HG02798 (cell line): ENCODE data around the gene PPIC.
"Not testable (repeated sequence)": the region's sequence is repeated elsewhere in the genome, so short reads cannot be mapped to it uniquely, and the experiment has no call there.

Experiments used
- ATAC-seq: cut with Tn5 transposase; IDR thresholded peaks from one replicate; pipeline ENCODE4 v1.9.1; 2021; ENCODE audit warnings: mild to moderate bottlenecking; ENCODE audit not compliant: unreplicated experiment, poor library complexity

Gene PPIC

DNA sequence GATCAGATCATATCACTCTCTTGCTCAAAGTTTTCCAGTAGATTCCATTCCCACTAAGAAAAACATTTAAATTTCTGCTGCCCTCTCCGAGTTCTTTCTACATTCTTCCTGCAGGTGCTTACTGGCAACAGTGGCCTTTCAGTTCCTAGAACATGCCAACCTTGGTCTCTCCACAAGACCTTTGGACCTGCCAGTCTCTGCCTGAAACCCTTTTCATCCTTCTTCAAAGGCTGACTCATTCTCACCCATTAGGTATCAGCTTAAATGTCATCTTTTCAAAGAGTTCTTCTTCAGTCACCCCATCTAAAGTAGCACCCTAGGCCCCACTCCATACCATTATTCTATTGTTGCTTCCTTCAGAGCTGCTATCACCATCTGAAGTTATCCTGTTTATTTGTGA, 21.8 kb downstream of the PPIC start:
- ATAC-seq: no peak

DNA sequence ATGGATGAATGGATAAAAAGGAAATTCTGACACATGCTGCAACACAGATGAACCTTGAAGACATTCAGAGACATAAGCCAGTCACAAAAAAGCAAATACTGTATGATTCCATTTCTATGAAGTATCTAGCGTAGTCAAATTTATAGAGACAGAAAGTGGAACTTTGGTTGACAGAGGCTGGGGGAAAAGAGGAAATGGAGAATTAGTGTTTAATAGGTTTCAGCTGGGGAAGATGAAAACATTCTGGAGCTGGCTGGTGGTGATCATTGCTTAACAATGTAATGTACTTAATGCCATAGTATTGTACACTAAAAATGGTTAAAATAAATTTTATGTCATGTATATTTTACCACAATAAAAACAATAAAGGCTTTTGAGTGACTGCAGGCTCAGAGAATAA, 24.2 kb downstream of the PPIC start:
- no peak for ATAC-seq

DNA sequence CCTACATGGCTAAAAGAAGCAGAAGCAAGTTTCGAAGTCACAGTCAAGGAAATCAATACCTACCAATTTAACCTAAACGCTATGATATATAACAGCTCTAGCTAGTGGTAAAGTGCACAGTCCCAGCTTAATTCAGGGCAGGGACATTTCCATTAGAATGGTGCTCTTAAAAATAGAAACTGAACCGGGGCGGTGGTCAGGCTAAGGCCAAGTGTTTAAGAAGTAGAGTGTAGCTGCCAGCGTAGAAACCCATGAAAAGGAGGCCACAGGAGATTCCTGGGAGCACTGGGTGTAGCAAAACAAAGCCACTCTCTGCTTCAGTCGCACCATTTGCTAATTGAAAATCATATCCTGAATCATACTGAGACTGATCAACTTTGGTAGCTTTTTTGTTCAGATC, 28.8 kb downstream of the PPIC start:
- no peak for ATAC-seq

DNA sequence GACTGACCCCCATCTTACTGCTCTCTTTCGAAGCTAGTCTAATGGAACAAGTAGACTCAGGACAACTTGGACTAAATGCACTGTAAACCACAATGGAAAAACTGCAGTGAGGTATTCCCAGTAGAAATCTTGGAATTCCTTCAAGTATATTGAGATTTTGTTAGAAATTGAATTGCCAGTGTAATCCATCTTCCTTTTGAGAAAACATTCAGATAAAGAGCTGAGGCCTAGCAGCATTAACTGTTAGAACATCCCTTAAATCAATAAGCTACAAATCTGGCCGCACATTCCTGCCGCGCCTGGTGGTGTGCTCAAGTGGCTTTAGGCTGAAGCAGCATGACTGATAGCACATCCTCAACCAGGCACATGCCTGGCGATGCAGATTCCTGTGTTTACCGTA, 29.3 kb downstream of the PPIC start:
- no peak for ATAC-seq

DNA sequence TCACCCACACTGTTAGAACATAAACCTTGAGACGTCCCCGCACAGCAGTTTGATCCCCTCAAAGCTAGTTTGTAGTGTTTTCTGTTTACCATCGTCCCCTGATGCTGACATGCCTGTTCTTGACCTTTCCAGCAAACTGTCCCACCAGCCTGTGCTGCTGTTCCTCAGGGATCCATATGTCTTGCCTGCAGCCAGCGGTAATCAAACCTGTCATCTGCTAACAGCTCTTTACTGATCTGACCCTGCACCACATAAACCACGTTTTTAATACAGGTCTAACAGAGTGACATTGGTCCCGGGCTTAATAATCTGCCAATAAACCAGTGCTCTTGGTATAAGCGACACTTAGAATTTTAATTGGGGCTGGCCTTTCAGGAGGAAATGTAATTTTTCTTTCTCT, 34.7 kb downstream of the PPIC start:
- ATAC-seq: no peak

DNA sequence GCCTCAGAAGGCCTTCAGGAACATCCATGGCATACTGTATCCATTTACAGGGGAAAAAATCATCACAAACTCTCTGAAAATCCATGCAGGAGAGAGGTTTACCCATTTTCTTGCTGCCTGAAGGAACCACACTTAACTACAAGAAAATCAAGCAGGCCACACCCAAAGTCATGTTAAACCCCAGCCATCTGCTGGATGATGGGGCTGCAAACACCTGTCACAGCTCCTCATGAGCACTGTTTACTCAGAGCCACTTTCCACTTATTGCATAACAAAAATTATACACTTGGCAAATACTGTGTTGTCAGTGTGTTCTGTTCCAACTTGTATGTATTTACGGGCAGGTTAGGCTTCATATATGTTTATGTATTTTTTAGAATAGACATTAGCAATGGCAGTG, 35.8 kb downstream of the PPIC start:
- ATAC-seq: no peak

DNA sequence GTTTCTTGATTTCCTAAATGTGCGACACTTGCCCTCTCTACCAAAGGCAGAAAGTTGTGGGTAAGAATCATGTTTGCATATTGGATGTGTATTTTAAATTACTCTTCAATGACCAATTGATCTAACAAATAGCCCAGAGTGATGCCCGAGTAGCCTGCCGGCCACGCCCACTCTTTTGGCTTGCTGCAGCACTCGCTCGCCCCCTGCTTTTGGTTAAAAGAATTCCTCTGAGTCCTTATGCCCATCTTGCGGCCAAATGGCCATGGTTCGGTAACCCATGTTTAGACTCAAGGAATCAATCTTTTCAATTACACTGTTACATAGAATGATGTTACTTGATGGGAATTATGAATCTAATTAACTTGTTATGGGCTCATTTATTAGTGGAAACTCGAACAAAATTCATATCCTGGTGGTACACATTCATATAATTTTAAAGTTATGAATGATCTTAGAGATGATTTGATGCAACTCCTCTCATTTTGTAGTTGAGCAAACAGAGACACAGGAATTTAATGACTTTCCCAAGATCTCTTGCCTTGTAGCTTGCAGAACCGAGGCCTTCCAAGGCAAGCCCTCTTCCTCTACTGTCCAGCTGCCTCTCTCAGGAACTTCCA, 36.5 kb downstream of the PPIC start:
- ATAC-seq: peak; percentile 97

DNA sequence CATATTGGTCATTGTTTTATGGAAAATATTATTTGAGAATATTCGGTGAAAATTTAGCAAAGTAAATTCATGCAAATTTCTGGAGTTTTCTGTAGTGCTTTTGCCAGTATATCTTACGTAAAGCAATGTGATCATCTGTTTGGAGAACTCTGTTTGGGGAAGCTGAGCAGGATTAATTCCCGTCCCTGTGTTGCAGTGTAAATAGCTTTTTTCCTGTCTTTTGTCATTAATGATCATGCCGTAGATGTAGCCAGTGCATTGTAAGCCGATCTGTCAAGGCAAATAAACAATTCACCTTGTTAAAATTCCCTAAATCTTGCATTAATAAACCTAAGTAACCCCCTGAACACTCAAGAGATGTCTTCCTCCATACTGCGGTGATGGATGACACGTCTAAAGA, 39.2 kb downstream of the PPIC start:
- ATAC-seq: no peak

DNA sequence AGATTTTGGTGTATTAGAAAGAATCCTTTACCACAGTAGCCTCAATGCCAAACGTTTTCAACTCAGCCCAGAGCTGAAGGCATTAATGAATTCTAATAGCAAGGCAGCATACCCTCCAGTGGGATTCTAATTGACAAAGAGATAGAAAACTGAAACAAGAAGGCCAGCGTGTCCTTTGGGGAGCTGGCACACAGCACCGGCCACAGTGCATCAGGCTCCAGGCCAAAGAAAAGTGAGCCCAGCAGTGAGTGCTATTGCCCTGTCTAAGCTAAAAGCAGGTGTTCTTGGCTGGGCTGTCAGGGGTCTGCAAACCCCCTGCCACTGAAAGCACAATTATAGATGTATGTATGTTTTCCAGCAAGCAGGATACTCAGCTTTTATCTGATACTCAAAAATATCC, 40.4 kb downstream of the PPIC start:
- no peak for ATAC-seq

DNA sequence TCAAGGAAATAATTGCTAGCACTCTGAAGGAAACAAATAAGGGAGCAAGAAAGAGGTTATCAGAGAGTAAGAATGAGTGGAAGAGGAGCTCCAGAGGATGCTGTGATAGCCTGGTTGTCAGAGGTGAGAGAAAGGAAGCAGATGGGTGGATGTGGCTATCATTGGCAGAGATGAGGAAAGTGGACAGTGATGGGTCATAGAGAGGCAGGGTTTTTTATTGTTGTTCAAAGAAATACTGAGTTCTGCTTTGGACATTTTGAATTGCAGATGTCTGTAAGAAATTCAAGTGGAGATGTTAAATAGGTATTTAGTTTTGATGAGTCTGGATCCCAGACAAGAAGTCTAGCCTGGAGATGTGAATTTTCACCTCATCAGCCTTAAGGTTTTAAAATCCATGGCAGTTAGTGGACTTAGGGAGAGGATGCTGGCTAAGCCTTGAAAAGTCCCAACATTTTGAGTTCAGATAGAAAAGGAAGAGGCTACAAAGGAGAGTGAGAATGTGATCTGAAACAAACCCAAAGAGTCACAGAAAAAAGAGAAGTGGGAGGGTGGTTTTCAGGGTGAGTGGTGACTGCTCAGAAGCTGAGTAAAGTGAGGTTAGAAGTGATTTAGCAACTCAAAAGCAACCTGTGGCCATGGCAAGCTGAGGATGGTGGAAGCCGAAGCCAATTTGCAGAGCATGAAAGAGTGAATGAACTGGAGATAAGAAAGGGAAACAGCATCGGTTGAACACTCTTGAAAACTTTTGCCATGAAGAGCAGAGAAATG, 50.4 kb downstream of the PPIC start:
- ATAC-seq: peak; percentile 94

DNA sequence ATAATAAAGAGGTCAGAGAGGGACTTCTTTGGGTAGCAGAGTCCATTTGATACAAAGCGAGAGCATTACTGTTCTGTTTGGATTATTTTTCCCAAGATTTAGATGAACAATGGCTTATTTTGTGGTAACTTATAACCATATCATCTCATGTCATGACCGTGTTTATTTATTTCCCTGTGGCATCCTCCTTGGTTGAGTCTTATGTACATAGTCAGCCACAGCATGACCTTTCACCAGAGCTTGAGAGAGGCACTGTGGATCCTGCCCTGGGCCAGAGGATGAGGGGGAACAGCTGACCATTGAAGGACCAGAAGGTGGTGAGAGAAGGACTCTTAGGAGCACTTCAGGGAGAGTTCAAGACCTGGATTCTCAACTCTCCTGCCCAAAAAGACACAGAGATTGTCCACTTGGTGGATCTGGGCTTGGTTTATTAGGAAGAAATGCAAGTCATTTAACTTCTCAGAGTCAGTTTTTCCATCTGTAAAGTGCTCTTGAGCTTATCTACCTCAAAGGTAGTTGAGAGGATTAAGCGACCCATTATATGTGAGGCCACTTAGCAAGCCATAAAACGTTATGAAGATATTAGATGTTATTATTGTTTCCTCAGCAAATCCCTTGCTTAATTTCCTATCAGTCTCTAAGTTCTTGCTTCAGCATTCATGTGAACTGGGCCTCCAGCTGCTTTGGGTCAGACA, 51.4 kb downstream of the PPIC start:
- no peak for ATAC-seq

DNA sequence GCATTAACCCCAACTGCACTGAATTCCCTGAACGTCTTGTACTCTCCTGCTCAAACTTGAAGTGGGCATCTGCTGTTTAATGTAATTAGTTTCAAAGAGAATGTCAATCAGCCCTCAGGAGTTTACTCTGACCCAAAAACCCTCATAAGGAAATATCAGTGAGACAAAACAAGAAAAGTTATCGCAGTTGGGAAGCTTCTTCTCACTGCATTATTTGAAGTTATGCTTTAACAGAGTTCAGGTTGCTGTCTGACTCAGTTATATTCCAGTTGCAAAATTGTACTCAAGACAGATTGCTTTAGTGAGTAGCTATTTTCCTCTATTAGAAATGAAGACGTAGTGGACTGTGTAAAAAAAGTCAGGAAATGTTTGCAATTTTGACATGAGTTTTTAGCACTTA, 52.1 kb downstream of the PPIC start:
- peak; percentile 42 for ATAC-seq

DNA sequence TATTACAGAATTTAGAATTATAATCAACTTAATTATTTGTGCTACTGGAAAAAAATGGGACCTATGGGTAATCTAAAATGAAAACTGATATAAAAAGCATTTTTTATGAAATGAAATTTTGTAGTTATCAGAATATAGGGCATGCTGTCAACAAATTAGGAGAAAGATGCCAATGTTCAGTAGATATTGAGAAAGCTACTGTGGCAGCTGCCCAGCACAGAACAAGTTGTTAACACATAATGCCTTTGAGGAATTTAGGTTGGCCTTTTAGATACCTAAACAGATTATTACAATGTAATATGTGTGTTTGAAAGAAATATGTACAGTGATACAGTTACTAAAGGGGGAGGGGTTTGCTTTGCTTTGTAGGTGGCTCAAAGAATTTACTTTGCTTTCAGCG, 54.1 kb downstream of the PPIC start:
- no peak for ATAC-seq

DNA sequence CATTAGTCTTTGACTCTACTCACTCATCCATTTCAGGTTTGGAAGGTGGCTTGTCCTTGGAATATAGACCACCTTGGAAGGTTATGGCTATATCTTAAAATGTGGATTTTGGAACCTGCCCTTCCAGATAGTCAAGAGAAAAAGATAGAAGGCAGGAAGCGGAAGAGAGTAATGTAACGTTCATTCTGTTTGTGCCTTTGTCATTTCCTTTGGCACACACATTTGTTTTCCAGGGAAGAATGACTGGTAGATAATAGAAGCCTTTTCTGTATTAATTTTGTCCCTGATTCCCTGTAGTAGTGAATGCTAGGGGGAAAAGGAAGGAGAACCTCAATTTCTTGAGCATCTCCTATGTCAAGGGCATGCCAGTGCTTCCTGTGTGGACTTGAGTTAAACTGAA, 54.7 kb downstream of the PPIC start:
- no peak for ATAC-seq

DNA sequence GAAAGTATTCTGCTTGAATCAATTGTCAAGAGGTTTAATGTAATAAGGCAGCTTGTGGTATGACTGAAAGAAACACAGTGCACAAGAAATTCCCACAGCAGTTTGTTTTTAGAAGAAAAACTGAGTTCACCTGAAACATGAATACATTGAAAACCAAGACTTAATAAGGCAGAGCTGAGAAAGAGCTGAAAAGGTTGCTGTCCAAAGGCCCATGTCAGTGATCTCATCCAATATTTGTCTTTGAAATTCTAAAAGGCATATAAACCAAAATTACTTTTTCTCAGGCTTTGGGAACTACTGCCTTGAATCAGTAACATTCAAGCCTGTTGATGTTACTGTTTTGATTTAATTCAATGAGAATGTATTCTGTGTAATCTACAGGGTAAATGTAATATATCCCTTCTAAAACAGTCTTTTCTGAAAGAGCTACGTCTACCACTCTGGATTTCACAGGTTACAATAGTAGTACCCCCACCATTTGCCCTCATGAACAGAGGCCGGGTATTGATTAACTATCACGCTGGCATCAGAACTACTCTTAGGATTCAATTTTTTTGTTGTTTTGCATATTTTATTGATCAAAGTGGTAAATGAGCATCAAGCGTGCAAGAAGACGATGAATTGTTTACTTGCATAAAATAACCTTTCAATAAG, 57.8 kb downstream of the PPIC start:
- no peak for ATAC-seq

DNA sequence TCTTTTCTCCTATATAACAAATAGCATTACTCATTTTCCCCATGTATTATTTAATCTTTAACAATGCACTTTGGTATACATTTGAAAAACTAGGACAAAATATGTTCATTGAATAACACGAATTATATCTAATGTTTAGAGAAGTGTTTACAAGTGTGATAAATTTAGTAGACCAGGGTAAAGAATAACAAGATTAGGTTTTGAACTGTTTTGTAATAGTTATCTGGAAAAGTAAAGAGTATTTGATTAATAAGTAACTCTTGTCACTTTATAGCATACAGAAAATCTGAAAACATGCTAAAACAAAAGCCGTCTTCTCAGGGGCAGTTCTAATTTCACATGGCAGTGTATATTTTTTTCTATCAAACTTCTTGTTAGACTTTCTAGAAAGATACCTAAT, 58.5 kb downstream of the PPIC start:
- no peak for ATAC-seq

DNA sequence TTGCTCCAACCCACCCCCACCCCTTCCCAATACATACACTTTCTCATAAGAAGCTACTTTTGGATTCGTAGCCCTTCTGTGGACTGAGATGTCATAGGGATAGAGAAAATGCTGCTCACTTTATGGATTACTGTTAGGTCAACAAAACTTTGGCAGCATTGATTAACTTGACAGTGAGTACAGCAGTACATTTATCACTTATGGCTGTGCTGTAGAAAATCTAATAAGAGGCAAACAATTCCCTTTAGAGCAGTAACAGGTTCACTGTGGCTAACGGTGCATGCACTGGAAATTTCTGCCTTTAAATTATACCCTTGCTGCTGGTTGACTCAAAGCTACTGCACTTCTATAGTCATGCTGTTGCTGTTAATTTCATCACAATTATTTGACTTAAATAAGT, 59.2 kb downstream of the PPIC start:
- ATAC-seq: no peak

DNA sequence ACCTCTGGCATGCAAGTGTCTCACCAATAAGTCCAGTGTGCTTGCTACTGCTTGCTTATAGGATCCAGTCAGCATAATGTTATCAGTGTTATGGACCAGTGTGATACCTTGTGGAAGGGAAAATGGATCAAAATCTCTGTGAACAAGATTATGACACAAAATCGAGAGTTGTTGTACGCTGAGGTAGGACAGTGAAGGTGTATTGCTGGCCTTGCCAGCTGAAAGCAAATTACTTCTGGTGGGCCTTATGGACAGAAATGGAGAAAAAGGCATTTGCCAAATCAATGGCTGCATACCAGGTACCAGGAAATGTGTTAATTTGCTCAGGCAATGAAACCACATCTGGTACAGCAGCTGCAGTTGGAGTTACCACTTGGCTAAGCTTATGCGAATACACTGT, 62.3 kb downstream of the PPIC start:
- not testable (repeated sequence) for ATAC-seq

DNA sequence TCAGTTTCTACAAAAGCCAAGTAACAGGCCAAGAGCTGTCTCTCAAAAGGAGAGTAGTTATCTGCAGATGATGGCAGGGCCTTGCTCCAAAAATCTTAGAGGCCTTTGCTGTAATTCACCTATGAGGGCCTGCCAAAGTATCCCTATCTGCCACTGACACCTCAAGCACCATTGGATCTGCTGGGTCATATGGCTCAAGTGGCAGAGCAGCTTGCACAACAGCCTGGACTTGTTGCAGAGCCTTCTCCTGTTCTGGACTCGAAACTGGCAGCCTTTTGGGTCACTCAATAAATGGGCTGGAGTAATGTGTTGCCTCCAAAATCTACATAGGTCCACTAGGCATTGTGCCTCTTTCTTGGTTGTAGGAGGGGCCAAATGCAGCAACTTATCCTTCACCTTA, 62.8 kb downstream of the PPIC start:
- not testable (repeated sequence) for ATAC-seq
